ENCODE results near the gene TYMP.

TYMP gene

DNA sequence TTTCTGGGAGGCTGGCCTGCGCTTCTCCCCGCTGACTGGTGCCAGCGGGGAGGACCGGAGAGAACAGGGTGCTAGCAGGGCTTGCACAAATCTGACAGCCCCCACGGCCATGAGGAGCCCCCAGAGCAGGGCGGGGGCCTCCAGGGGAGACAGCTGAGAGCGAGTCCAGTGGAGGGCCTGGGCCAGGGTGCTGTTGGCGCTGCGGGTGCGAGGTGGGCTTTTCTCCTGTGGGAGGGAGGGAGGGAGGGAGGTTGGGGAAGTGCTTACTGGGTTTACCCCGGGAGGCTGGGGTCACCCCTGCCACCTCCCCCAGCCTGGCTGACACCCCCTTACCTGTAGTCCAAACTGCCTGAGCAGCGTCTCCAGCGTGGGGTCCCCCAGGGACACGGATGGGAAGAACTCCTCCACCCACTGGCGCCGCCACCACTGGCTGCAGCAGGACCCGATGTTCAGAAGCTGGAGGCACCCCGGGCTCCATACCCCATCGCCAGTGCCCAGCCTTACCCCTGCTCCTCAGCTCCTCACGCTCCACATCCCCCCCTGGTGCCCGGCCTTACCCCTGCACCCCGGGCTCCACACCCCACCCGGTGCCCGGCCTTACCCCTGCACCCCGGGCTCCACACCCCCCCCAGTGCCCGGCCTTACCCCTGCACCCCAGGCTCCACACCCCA lies 26.2 kb downstream of the TYMP start:
- Mint-ChIP-seq H3K4me1 (peaks cover 1% of the 10 kb centered on the region), H3K9me3 (no peaks in the 10 kb centered on the region), H3K27me3 (ENCODE audit: low read depth) (no peaks in the 10 kb centered on the region), H3K4me3 (no peak overlapping the region), H3K27ac (no peak overlapping the region), H3K36me3 (ENCODE audit: low read depth) (no peaks in the 10 kb centered on the region)
- no peak for TF ChIP-seq CTCF (IDR thresholded peaks at IDR 0.05; ENCODE audit: unreplicated experiment in 3 of 3)

DNA sequence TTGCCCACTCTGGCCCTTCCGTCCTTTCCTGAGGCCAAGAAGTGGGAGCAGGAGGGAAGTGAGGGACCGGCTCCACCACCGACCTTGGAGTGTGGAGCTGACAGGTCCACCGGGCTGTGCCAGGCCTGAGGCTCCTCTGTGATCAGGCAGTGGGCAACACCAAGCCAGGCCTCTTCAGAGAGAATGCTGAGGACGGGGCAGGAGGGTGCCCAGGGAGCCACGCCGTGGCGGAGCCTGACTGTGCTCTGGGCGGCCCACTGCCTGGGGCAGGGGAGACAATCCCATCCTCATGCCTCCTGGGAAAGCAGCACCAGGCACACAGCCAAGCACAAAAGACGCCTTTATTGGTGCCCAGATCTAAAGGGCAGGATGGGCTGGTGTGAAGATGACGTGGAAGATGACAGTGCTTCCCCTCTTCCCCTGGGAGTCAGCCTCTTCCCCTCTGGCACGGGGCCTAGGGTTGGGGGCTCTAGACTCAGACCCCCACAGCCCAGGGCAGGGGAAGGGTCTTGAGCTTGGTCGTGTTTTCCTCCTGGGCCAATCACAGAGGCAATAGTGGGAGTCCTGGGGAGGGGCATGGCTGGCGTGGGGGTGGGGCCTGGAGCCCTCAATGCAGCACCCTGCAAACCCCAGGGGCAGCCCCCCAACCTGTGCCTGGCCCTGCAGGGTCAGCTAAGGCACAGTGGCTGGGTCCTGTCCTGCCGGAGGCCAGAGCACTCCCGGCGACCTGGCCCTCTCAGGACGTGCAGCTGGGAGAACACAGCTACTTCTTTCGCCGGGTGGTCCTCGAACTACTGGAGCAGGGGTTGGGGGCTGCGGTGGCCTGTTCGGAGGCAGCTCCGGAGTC lies 27.0 kb downstream of the TYMP start:
- Mint-ChIP-seq H3K36me3 (ENCODE audit: low read depth) (no peaks in the 10 kb centered on the region), H3K4me1 (no peaks in the 10 kb centered on the region), H3K27me3 (ENCODE audit: low read depth) (peaks cover 5% of the 10 kb centered on the region), H3K4me3 (no peak overlapping the region), H3K27ac (no peak overlapping the region), H3K9me3 (no peaks in the 10 kb centered on the region)
- TF ChIP-seq CTCF (IDR thresholded peaks at IDR 0.05; ENCODE audit: unreplicated experiment in 3 of 3) = no peak

DNA sequence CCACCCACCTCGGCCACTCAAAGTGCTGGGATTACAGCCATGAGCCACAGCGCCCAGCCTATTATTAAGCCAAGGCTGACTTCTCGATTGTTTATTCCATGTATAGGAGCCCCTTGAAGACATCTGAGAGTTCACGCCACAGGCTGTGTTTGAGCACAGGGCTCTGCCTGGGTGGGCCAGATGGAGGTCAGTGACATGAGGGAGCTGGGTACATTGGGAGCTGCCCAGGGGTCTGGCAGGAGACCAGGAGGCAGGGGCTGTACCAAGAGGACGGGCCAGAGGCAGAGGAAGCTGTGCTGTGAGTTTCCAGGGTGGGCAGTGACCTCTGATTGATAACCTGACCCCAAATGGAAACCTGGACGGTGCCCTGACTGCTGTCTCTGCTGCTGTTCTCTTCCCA lies 27.7 kb downstream of the TYMP start:
- peak overlapping the region in 2 of 3 experiments; percentile 38 to 66 for H3K4me3 Mint-ChIP-seq
- no peaks in the 10 kb centered on the region for H3K4me1 Mint-ChIP-seq
- TF ChIP-seq CTCF (IDR thresholded peaks at IDR 0.05; ENCODE audit: unreplicated experiment in 3 of 3) = no peak
- peaks cover 6% of the 10 kb centered on the region for H3K27me3 Mint-ChIP-seq (ENCODE audit: low read depth)
- no peaks in the 10 kb centered on the region for H3K36me3 Mint-ChIP-seq (ENCODE audit: low read depth)
- H3K9me3 Mint-ChIP-seq = no peaks in the 10 kb centered on the region
- H3K27ac Mint-ChIP-seq = no peak overlapping the region

DNA sequence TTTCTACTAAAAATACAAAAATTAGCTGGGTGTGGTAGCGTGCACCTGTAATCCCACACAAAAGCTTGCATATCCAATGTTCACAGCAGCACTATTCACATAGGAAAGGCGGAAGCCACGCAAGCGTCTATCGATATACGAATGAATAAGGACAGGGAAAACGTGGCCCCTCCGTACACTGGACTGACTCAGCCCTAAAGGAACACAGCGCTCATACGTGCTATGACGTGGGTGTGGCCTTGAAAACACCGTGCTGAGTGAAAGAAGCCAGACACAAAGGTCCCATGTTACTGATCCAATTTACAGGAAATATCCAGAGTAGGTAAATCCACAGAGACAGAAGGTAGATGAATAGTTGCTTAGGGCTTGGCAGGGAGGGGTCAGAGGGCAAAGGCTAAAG lies 29.4 kb downstream of the TYMP start:
- TF ChIP-seq CTCF (IDR thresholded peaks at IDR 0.05; ENCODE audit: unreplicated experiment in 3 of 3) = no peak
- no peaks in the 10 kb centered on the region for H3K9me3 Mint-ChIP-seq
- peaks cover 6% of the 10 kb centered on the region for H3K27me3 Mint-ChIP-seq (ENCODE audit: low read depth)
- peak overlapping the region in 1 of 3 experiments; percentile 65 for H3K4me3 Mint-ChIP-seq
- no peaks in the 10 kb centered on the region for H3K36me3 Mint-ChIP-seq (ENCODE audit: low read depth)
- no peak overlapping the region for H3K27ac Mint-ChIP-seq
- no peaks in the 10 kb centered on the region for H3K4me1 Mint-ChIP-seq

GRCh38 chr22:50498322-50498890 lies 31.4 kb downstream of the TYMP start:
- Mint-ChIP-seq H3K27ac (peak overlapping the region in 1 of 3 experiments; percentile 19), H3K4me1 (no peaks in the 10 kb centered on the region), H3K36me3 (ENCODE audit: low read depth) (no peaks in the 10 kb centered on the region), H3K9me3 (no peaks in the 10 kb centered on the region), H3K27me3 (ENCODE audit: low read depth) (peaks cover 9% of the 10 kb centered on the region), H3K4me3 (peak overlapping the region in 1 of 3 experiments; percentile 16)
- peak; percentile 45 to 65 (median 53) for TF ChIP-seq CTCF (IDR thresholded peaks at IDR 0.05; ENCODE audit: unreplicated experiment in 3 of 3)
